Neuronal stem cell (in vitro differentiated cells): ENCODE data around the gene CACNB3. TPM values are rescaled to one million over a fixed set of nuclear protein-coding genes. Genes with fewer than 3 reads are reported as not detected.
"Not testable (repeated sequence)": the region's sequence is repeated elsewhere in the genome, so short reads cannot be mapped to it uniquely, and the experiment has no call there.

Source experiments
- DNase-seq: peaks from one replicate; pipeline ENCODE4 v3.0.0-alpha.2; 2013; ENCODE audit warnings: low spot score
- H2AFZ ChIP-seq: one replicate; pipeline ENCODE4 v1.6.1; 2013; ENCODE audit warnings: mild to moderate bottlenecking, low read length, inconsistent platforms
- H2AK5ac ChIP-seq: 2 replicates; pipeline ENCODE4 v1.6.1; 2013; ENCODE audit warnings: low read depth, mild to moderate bottlenecking, inconsistent platforms, low read length, moderate library complexity, mixed read lengths
- H2BK120ac ChIP-seq: 2 replicates; pipeline ENCODE4 v1.6.1; 2013; ENCODE audit warnings: low read depth, mild to moderate bottlenecking, inconsistent platforms, low read length, moderate library complexity, mixed read lengths
- H2BK12ac ChIP-seq: one replicate; pipeline ENCODE4 v1.6.1; 2013; ENCODE audit warnings: low read length, inconsistent platforms
- H2BK15ac ChIP-seq: 2 replicates; pipeline ENCODE4 v1.6.1; 2013; ENCODE audit warnings: mild to moderate bottlenecking, low read length, inconsistent platforms, mixed read lengths
- H2BK5ac ChIP-seq: one replicate; pipeline ENCODE4 v1.6.1; 2013; ENCODE audit warnings: inconsistent platforms, mild to moderate bottlenecking, low read length, moderate library complexity
- H3K14ac ChIP-seq: one replicate; pipeline ENCODE4 v1.6.1; 2013; ENCODE audit warnings: low read length, inconsistent platforms
- H3K18ac ChIP-seq: 2 replicates; pipeline ENCODE4 v1.6.1; 2013; ENCODE audit warnings: low read length, inconsistent platforms
- H3K23ac ChIP-seq: 2 replicates; pipeline ENCODE4 v1.6.1; 2013; ENCODE audit warnings: low read depth, mild to moderate bottlenecking, mixed read lengths, low read length, inconsistent platforms; ENCODE audit not compliant: poor library complexity
- H3K27ac ChIP-seq: replicated peaks from 3 replicates; pipeline ENCODE4 v1.5.1; 2013; ENCODE audit warnings: low read length, inconsistent platforms
- H3K27me3 ChIP-seq, 3 experiments: 2 replicates each; pipeline ENCODE4 v1.6.1; 2013; ENCODE audit warnings: low read length in 3 of 3, mild to moderate bottlenecking in 2 of 3, inconsistent platforms in 1 of 3, low read depth in 1 of 3, mixed read lengths in 1 of 3, moderate library complexity in 1 of 3; ENCODE audit not compliant: control insufficient read depth in 3 of 3, insufficient read depth in 3 of 3
- H3K36me3 ChIP-seq, 2 donors: replicated peaks in 1 of 2; 2 replicates each; pipeline ENCODE4 v1.6.1; 2013; ENCODE audit warnings: low read length in 2 of 2; ENCODE audit not compliant: control insufficient read depth in 2 of 2, insufficient read depth in 2 of 2
- H3K4ac ChIP-seq: 2 replicates; pipeline ENCODE4 v1.6.1; 2013; ENCODE audit warnings: inconsistent platforms, mild to moderate bottlenecking, low read length, moderate library complexity
- H3K4me1 ChIP-seq, 2 donors: 1 replicate in 1 of 2; 2 replicates in 1 of 2; pipeline ENCODE4 v1.6.1; 2013; ENCODE audit warnings: low read length in 2 of 2, low read depth in 1 of 2; ENCODE audit not compliant: control insufficient read depth in 2 of 2, insufficient read depth in 1 of 2
- H3K4me2 ChIP-seq: one replicate; pipeline ENCODE4 v1.6.1; 2013; ENCODE audit warnings: mild to moderate bottlenecking, low read length, inconsistent platforms; ENCODE audit not compliant: insufficient read depth, poor library complexity, severe bottlenecking
- H3K4me3 ChIP-seq, 2 donors: 2 replicates each; pipeline ENCODE4 v1.5.1; 2013; ENCODE audit warnings: low read length in 2 of 2, mild to moderate bottlenecking in 2 of 2, inconsistent platforms in 1 of 2, moderate library complexity in 1 of 2
- H3K79me1 ChIP-seq: one replicate; pipeline ENCODE4 v1.6.1; 2013; ENCODE audit warnings: low read depth, mild to moderate bottlenecking, inconsistent platforms, low read length, moderate library complexity
- H3K9ac ChIP-seq: one replicate; pipeline ENCODE4 v1.6.1; 2013; ENCODE audit warnings: mild to moderate bottlenecking, low read depth, low read length, inconsistent platforms; ENCODE audit not compliant: poor library complexity
- H3K9me3 ChIP-seq, 2 donors: replicated peaks in 1 of 2; 2 replicates each; pipeline versions ENCODE3 to v1.6.1; 2013; ENCODE audit warnings: low read length in 2 of 2, mild to moderate bottlenecking in 2 of 2, inconsistent platforms in 1 of 2, low read depth in 1 of 2, mixed read lengths in 1 of 2, moderate library complexity in 1 of 2; ENCODE audit not compliant: control insufficient read depth in 2 of 2, insufficient read depth in 1 of 2
- H4K8ac ChIP-seq: one replicate; pipeline ENCODE4 v1.6.1; 2013; ENCODE audit warnings: low read depth, mild to moderate bottlenecking, inconsistent platforms, low read length, moderate library complexity
- H4K91ac ChIP-seq: one replicate; pipeline ENCODE4 v1.6.1; 2013; ENCODE audit warnings: low read length, low read depth, mild to moderate bottlenecking, inconsistent platforms; ENCODE audit not compliant: poor library complexity
- WGBS, 2 donors: extraction: QIAGEN DNeasy Blood & Tissue Kit; methylation state at CpG; one replicate each; pipeline ENCODE4 v1.1.7; 2013; ENCODE audit warnings: missing lambda C conversion rate in 2 of 2, mixed read lengths in 1 of 2; ENCODE audit not compliant: insufficient read length in 2 of 2, insufficient replicate concordance in 1 of 2; ENCODE audit errors: extremely low coverage in 2 of 2; 5-methylcytosine and 5-hydroxymethylcytosine counted together
- small RNA-seq: library from polyadenylated mRNA; stranded (forward); fragments of <200 nt; extraction: miRNeasy Mini kit (QIAGEN cat#:217004); gene quantifications from one replicate; pipeline ENCODE3, GENCODE V24; 2013; ENCODE audit not compliant: insufficient read depth

Gene CACNB3

DNA sequence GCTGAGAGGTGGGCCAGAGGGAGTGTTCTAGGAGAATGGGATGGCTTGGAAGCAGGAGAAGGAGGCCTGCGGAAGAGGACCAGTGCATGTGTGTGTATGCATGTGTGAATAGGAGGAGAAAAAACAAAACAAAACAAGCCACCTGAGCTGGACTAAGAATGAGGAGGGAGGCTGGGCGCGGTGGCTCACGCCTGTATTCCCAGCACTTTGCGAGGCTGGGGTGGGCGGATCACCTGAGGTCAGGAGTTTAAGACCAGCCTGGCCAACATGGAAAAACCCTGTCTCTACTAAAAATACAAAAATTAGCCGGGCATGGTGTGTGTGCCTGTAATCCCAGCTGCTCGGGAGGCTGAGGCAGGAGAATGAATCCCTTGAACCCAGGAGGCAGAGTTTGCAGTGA is 55.2 kb downstream of the CACNB3 start:
- not testable (repeated sequence) for H3K9me3 ChIP-seq, H2AK5ac ChIP-seq, H2BK12ac ChIP-seq, H2AFZ ChIP-seq, H4K8ac ChIP-seq, H3K4me2 ChIP-seq, H3K14ac ChIP-seq, H3K36me3 ChIP-seq, H3K4me3 ChIP-seq, H3K27ac ChIP-seq, H2BK120ac ChIP-seq, H4K91ac ChIP-seq, H3K9ac ChIP-seq, H3K23ac ChIP-seq, H2BK5ac ChIP-seq, H3K18ac ChIP-seq, H3K27me3 ChIP-seq, H3K79me1 ChIP-seq, H3K4ac ChIP-seq, H3K4me1 ChIP-seq, H2BK15ac ChIP-seq, DNase-seq
- no CpG with 5 or more reads among the region's 8 CpGs for WGBS, 2 donors

- H2BK5ac ChIP-seq, result no peak overlapping the region
- no peak overlapping the region for H3K14ac ChIP-seq
- no peak overlapping the region for H3K18ac ChIP-seq
- no peak overlapping the region for H2AFZ ChIP-seq
- no peak overlapping the region for H2BK12ac ChIP-seq
- H3K27me3 ChIP-seq, result peaks cover 0 to 4% (median 0%) of the 10 kb centered on the region in 3 experiments
- H3K9ac ChIP-seq, result no peak overlapping the region
- peaks cover 0 to 2% of the 10 kb centered on the region in 2 donors for H3K4me1 ChIP-seq
- no peaks in the 10 kb centered on the region for H3K79me1 ChIP-seq
- H2AK5ac ChIP-seq, result no peak overlapping the region
- no peak overlapping the region for H3K27ac ChIP-seq
- H4K91ac ChIP-seq, result no peak overlapping the region
- no peaks in the 10 kb centered on the region for H3K9me3 ChIP-seq
- H3K4me3 ChIP-seq, result no peak overlapping the region
- no peak overlapping the region for H3K4ac ChIP-seq
- H3K23ac ChIP-seq, result no peak overlapping the region
- H3K4me2 ChIP-seq, result no peak overlapping the region
- H4K8ac ChIP-seq, result no peak overlapping the region
- H2BK120ac ChIP-seq, result no peak overlapping the region
- H2BK15ac ChIP-seq, result no peak overlapping the region
- WGBS, 2 donors, result no CpG with 5 or more reads among the region's 4 CpGs
- no peak for DNase-seq
- H3K36me3 ChIP-seq, result no peaks in the 10 kb centered on the region
Measured at GRCh38 chr12:48875944-48876515, 57.7 kb downstream of the CACNB3 start.

Small RNA genes lying within 50 kb of the gene (small RNA-seq; reads per million reads assigned to genes)
- gene MIR4701 (not detected), gene RF00019 (not detected)
